CD4-positive, alpha-beta T cell treated with Interleukin-17A for 1 hour (primary cell): ENCODE measurements around the gene AMMECR1L.
"Not testable (repeated sequence)": the region's sequence is repeated elsewhere in the genome, so short reads cannot be mapped to it uniquely, and the experiment has no call there.

ENCODE experiments used
- DNase-seq: peaks from one replicate; pipeline ENCODE4 v3.0.0-alpha.2; 2020

Gene AMMECR1L

DNA sequence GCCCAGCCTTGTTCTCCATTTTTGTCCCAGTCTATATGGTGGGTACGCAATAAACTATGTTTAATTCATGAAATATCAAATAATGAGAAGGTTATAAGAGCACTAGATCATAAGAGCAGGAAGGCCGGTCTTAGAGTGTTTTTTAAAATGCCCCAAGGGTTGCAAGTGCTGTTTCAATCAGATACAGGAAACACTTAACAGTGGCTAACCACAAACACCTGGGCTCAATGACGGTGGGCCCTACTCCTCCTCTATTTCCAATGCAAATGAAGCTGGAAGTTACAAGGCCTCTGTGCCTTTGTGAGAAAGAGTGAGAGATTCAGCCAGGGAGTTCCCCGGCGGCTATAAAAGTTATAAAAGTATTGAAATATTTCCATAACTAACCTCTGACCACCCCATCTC lies 55.9 kb downstream of the AMMECR1L start:
- DNase-seq, result peak; percentile 78

DNA sequence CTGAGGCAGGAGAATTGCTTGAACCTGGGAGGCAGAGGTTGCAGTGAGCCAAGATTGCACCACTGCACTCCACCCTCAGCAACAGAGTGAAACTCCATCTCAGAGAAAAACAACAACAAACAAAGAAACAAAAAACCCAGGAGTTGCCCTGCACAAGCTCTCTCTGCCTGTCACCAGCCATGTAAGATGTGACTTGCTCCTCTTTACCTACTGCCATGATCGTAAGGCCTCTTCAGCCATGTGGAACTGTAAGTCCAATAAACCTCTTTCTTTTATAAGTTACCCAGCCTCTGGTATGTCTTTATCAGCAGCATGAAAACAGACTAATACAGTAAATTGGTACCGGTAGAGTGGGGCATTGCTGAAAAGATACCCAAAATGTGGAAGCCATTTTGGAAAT lies 59.0 kb downstream of the AMMECR1L start:
- not testable (repeated sequence) for DNase-seq

DNA sequence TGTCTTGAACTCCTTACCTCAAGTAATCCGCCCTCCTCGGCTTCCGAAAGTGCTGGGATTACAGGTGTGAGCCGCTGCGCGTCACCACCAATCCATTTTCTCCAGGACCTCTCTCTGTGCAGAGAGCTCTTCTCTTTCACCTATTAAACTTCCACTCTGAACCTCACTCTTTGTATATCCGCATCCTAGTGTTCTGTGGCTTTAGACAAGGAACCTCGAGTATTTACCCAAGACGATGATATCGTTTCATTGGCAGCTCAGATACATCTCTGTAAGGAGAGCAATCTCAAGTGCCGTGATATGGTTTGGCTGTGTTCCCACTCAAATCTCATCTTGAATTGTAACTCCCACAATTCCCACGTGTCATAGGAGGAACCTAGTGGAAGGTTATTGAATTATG lies 59.7 kb downstream of the AMMECR1L start:
- no peak for DNase-seq

DNA sequence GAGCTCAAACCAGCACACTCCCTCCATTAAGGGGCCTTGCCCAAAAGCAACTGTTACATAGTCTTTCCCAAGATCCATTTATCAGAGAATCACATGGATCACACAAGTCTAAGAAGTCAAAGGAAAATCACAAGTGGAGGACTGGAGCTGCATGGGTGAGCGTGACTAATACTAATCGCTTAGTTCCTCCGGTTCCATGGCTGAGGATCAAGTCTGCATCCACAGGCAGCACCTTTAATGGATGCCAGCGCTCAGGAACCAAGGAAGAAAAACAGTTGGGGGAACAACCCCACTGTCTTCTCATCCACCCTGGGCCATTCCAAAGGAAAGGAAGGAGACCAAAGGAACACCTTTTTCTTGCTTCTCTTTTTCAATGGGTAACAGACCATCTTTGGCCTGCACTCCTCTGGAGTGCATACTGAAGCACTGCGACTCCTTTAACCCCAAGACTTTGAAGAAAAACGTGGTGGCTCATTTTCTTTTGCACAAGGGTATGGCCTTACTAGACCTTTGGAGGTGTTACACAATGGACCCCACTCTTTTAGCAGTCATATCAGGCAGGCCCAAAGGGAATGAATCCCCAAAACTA lies 65.6 kb downstream of the AMMECR1L start:
- no peak for DNase-seq

DNA sequence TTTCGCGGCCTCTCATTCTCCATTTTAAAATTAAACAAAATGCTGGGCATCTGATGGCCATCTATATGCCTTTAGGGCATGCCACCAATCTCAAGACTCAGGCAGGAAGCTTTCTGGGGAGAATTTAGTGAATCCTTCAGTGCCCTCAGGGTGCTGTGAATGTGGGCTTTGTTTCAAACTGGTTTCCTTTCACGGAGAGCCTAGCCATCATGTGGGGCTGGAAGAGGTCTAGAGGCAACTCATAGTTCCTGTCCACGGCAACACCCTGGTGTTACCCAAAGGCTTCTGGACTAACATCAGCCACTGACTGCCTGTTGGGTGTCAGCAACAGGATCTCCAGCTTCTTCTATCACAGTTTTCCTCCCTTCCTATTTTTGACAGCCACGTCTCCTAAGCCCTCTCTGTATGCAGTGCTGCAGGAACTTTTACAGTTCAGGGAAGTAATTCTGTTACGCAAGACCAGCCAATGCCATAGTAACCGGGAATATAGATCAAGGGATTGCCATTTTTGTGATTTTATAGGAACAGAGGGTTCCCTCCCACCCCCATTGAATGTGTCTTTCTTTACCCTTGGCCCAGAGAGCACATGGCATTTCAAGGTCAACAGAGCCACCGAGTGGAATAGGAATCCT lies 66.8 kb downstream of the AMMECR1L start:
- DNase-seq, result no peak

DNA sequence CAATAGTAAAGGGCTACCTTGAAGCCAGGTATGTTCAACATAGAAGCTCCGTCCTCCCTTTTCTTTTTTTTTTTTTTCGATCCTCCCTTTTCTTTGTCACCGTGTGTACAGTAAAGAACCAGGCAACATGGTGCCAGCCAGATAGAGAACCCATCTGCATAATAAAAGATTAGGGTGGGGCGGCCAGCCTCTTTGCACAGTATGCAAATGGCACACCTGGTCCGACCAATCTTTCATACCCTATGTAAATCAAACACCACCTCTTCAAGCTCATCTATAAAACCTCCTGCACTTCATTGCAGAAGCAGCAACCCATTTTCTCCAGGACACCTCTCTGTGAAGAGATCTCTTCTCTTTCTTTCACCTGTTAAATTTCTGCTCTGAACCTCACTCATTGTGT lies 67.5 kb downstream of the AMMECR1L start:
- DNase-seq, result no peak

DNA sequence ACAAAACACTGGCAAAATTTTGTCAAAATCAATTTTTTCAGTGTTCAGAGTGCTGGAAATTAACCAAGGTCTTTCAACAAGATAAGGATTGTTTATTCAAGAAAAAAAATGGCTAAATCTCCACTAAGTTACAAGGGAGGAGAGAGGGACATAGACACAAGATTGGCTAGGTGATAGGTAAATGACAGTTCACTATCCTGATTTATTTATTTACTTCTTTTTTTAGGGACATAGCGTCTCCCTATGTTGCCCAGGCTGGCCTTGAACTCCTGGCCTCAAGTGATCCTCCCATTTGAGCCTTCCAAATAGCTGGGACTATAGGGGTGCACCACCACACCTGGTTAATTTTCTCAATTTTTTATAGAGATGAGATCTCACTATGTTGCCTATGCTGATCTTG lies 71.1 kb downstream of the AMMECR1L start:
- no peak for DNase-seq

DNA sequence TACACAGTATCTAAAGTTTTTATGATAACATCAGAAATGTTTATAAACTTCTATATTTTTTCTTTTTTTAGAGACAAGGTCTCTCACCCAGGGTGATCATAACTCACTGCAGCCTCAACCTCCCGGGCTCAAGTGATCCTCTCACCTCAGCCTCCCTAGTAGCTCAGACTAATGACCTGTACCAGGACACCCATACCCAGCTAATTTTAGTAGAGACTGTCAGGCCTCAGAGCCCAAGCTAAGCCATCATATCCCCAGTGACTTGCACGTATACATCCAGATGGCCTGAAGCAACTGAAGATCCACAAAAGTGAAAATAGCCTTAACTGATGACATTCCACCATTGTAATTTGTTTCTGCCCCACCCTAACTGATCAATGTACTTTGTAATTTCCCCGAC lies 73.3 kb downstream of the AMMECR1L start:
- not testable (repeated sequence) for DNase-seq
